SK-N-SH (cell line): Measurements from ENCODE around the gene LOX. TPM values are rescaled to one million over a fixed set of nuclear protein-coding genes. Genes with fewer than 3 reads are reported as not detected.
A peak's percentile ranks its signal among the peaks of the same experiment; 100 is the strongest.

Source experiments
- CTCF ChIA-PET: fragments of 300-600, 350-600 bp; formaldehyde crosslinking; extraction: SDS; loops from one replicate; lab custom pipeline; 2021; lab: Yijun Ruan, JAX
- POLR2A ChIA-PET: fragments of 350-600 bp; sonication (Branson Sonifier 250); formaldehyde crosslinking; extraction: SDS; loops from one replicate; lab custom pipeline; 2020; ENCODE audit warnings: antibody characterized with exemption, inconsistent platforms; lab: Yijun Ruan, JAX
- DNase-seq: peaks from one replicate; pipeline ENCODE4 v3.0.0; 2012
- H2AFZ ChIP-seq: fragments of 200-600 bp; sonication (generic); 2 replicates; pipeline ENCODE4 v1.8.1; 2016; ENCODE audit warnings: antibody characterized with exemption, mild to moderate bottlenecking, low read depth
- H3F3A ChIP-seq: fragments of 200-600 bp; sonication (generic); replicated peaks from 2 replicates; pipeline ENCODE3; 2016; ENCODE audit warnings: antibody characterized with exemption, mild to moderate bottlenecking; ENCODE audit not compliant: insufficient read depth
- H3K27ac ChIP-seq, 2 experiments: fragments of 200-500 bp in 1 of 2; fragments of 200-600 bp in 1 of 2; sonication (Bioruptor generic) in 1 of 2; sonication (generic), shearing (Covaris generic) in 1 of 2; 2 replicates each; pipeline versions ENCODE4 v1.5.1 to v1.6.1; 2014 to 2016; ENCODE audit warnings: low read depth in 2 of 2, inconsistent platforms in 1 of 2, low read length in 1 of 2, mild to moderate bottlenecking in 1 of 2, mixed read lengths in 1 of 2
- H3K27me3 ChIP-seq: fragments of 200-600 bp; sonication (generic), shearing (Covaris generic); 2 replicates; pipeline ENCODE4 v1.6.1; 2016; ENCODE audit warnings: mixed run types; ENCODE audit not compliant: insufficient read depth
- H3K36me3 ChIP-seq, 2 experiments: fragments of 200-500 bp in 1 of 2; fragments of 200-600 bp in 1 of 2; sonication (Bioruptor generic) in 1 of 2; sonication (generic) in 1 of 2; replicated peaks in 1 of 2; 2 replicates each; pipeline versions ENCODE3 to v1.5.1; 2014 to 2016; ENCODE audit warnings: low read length in 1 of 2, mild to moderate bottlenecking in 1 of 2; ENCODE audit not compliant: insufficient read depth in 2 of 2, control insufficient read depth in 1 of 2
- H3K4me1 ChIP-seq, 2 experiments: fragments of 200-500 bp in 1 of 2; fragments of 200-600 bp in 1 of 2; sonication (Bioruptor generic) in 1 of 2; sonication (generic), shearing (Covaris generic) in 1 of 2; 2 replicates each; pipeline versions ENCODE4 v1.5.1 to v1.6.1; 2014 to 2016; ENCODE audit warnings: low read depth in 1 of 2, low read length in 1 of 2, mixed run types in 1 of 2; ENCODE audit not compliant: insufficient read depth in 2 of 2, control insufficient read depth in 1 of 2
- H3K4me2 ChIP-seq: fragments of 200-600 bp; sonication (generic), shearing (Covaris generic); 2 replicates; pipeline ENCODE4 v1.6.1; 2017; ENCODE audit warnings: mixed run types
- H3K4me3 ChIP-seq, 2 experiments: fragments of 200-500 bp in 1 of 2; fragments of 200-600 bp in 1 of 2; sonication (Bioruptor generic) in 1 of 2; sonication (generic), shearing (Covaris generic) in 1 of 2; 2 replicates each; pipeline versions ENCODE4 v1.5.1 to v1.8.1; 2014 to 2016; ENCODE audit warnings: low read depth in 2 of 2, inconsistent platforms in 1 of 2, low read length in 1 of 2, mild to moderate bottlenecking in 1 of 2, mixed read lengths in 1 of 2, moderate library complexity in 1 of 2
- H3K79me2 ChIP-seq: fragments of 200-600 bp; sonication (generic); 2 replicates; pipeline ENCODE4 v1.8.1; 2017; ENCODE audit warnings: mild to moderate bottlenecking; ENCODE audit not compliant: insufficient read depth
- H3K9ac ChIP-seq: fragments of 200-600 bp; sonication (generic); 2 replicates; pipeline ENCODE4 v1.6.1; 2017; ENCODE audit warnings: mixed run types
- H3K9me2 ChIP-seq: fragments of 200-600 bp; sonication (generic); 2 replicates; pipeline ENCODE4 v1.6.1; 2017; ENCODE audit warnings: mixed run types
- H3K9me3 ChIP-seq: fragments of 200-600 bp; sonication (generic); 2 replicates; pipeline ENCODE4 v1.6.1; 2017; ENCODE audit warnings: mixed run types, mild to moderate bottlenecking, moderate library complexity
- H4K20me1 ChIP-seq: fragments of 200-600 bp; sonication (generic); 2 replicates; pipeline ENCODE4 v1.6.1; 2017; ENCODE audit warnings: mild to moderate bottlenecking, mixed run types; ENCODE audit not compliant: insufficient read depth
- CHD2 ChIP-seq: fragments of 150-350 bp; IDR thresholded peaks from 2 replicates; pipeline ENCODE4 v1.6.1; 2018; ENCODE audit warnings: low read length; ENCODE audit not compliant: partially characterized antibody
- EP300 ChIP-seq, 2 experiments: IDR thresholded peaks; 2 replicates each; pipeline versions ENCODE4 v1.4.0 to v1.6.1; 2012; ENCODE audit warnings: borderline replicate concordance in 1 of 2, low read depth in 1 of 2, low read length in 1 of 2
- EZH2phosphoT487 ChIP-seq: fragments of 200-600 bp; sonication (generic); IDR thresholded peaks from 2 replicates; pipeline ENCODE4 v1.6.1; 2017; ENCODE audit warnings: low read depth, mixed run types, mild to moderate bottlenecking, antibody characterized with exemption, moderate library complexity, borderline replicate concordance
- FOSL2 ChIP-seq: IDR thresholded peaks from 2 replicates; pipeline ENCODE4 v1.4.0; 2012; ENCODE audit warnings: low read depth, mild to moderate bottlenecking, moderate library complexity, borderline replicate concordance
- FOXM1 ChIP-seq: IDR thresholded peaks from 2 replicates; pipeline ENCODE4 v1.4.0; 2012; ENCODE audit warnings: low read depth, mild to moderate bottlenecking
- MEF2A ChIP-seq: IDR thresholded peaks from 2 replicates; pipeline ENCODE4 v1.4.0; 2012; ENCODE audit warnings: low read depth, borderline replicate concordance
- MXI1 ChIP-seq: IDR thresholded peaks from 2 replicates; pipeline ENCODE4 v1.6.1; 2012; ENCODE audit warnings: mild to moderate bottlenecking, low read depth, low read length, improper control_type of control experiment
- NFIC ChIP-seq: IDR thresholded peaks from 2 replicates; pipeline ENCODE4 v1.4.0; 2012; ENCODE audit warnings: borderline replicate concordance
- PBX3 ChIP-seq: IDR thresholded peaks from 2 replicates; pipeline ENCODE4; 2012
- POLR2AphosphoS5 ChIP-seq: IDR thresholded peaks from 2 replicates; pipeline ENCODE4 v1.6.1; 2012; ENCODE audit warnings: low read depth, low read length
- RAD21 ChIP-seq: IDR thresholded peaks from 2 replicates; pipeline ENCODE4 v1.6.1; 2012; ENCODE audit warnings: mild to moderate bottlenecking, low read length
- REST ChIP-seq: IDR thresholded peaks from 2 replicates; pipeline ENCODE4 v1.6.1; 2012; ENCODE audit warnings: mild to moderate bottlenecking, low read depth, low read length, moderate library complexity
- RXRA ChIP-seq: IDR thresholded peaks from 2 replicates; pipeline ENCODE4 v1.4.0; 2012; ENCODE audit warnings: low read depth, mild to moderate bottlenecking, borderline replicate concordance
- SMC3 ChIP-seq: IDR thresholded peaks from 2 replicates; pipeline ENCODE4 v1.6.1; 2012; ENCODE audit warnings: low read depth, low read length, improper control_type of control experiment
- TAF1 ChIP-seq: IDR thresholded peaks from 2 replicates; pipeline ENCODE4 v1.6.1; 2012; ENCODE audit warnings: low read depth, mild to moderate bottlenecking, low read length, moderate library complexity, borderline replicate concordance
- TCF12 ChIP-seq: IDR thresholded peaks from 2 replicates; pipeline ENCODE4 v1.4.0; 2012
- TEAD4 ChIP-seq: IDR thresholded peaks from 2 replicates; pipeline ENCODE4 v1.4.0; 2012; ENCODE audit warnings: mild to moderate bottlenecking, borderline replicate concordance; ENCODE audit not compliant: insufficient read depth
- USF2 ChIP-seq: fragments of 150-350 bp; IDR thresholded peaks from 2 replicates; pipeline ENCODE4 v1.6.1; 2017; ENCODE audit warnings: antibody characterized with exemption, low read length, low read depth, borderline replicate concordance
- YY1 ChIP-seq: IDR thresholded peaks from 2 replicates; pipeline ENCODE4 v1.4.0; 2012; ENCODE audit warnings: low read depth, mild to moderate bottlenecking
- WGBS: methylation state at CpG from one replicate; pipeline ENCODE4 v1.1.6; 2017; ENCODE audit warnings: low lambda C conversion rate; 5-methylcytosine and 5-hydroxymethylcytosine counted together
- polyA plus RNA-seq, 3 experiments: library from polyadenylated mRNA; depleted of rRNA; stranded (reverse); fragments of >200 nt; gene quantifications; 2 replicates each; pipeline ENCODE4 v1.2.3, GENCODE V29; 2012

LOX gene
- polyA plus RNA-seq, 1 of the 3 experiments (the other 2 are of a cell fraction) = 36.3 TPM

GRCh38 chr5:122073018-122073417 lies 5.0 kb downstream of the LOX start:
- peak overlapping the region in 1 of 2 experiments; percentile 14; a peak in 1 of 4 replicates for H3K4me3 ChIP-seq
- TF ChIP-seq CHD2 (no peak), MXI1 (no peak), TAF1 (no peak), SMC3 (no peak), EZH2phosphoT487 (no peak), YY1 (no peak), RXRA (no peak), FOSL2 (no peak), TEAD4 (no peak), FOXM1 (no peak), USF2 (no peak), POLR2AphosphoS5 (no peak)
- CTCF ChIA-PET = no interaction called here

GRCh38 chr5:122067390-122067789 lies 10.7 kb downstream of the LOX start:
- WGBS = 100% methylated on average over 1 of the region's 1 CpG
- peaks cover 22 to 65% of the 10 kb centered on the region in 2 experiments for H3K36me3 ChIP-seq
- H3K79me2 ChIP-seq = peaks cover 19% of the 10 kb centered on the region; the same call in 1 of the 2 replicates
- H3K4me1 ChIP-seq = peaks cover 4 to 5% of the 10 kb centered on the region in 2 experiments; a peak in 3 of 4 replicates
- no peaks in the 10 kb centered on the region for H3K9me3 ChIP-seq
- no peak overlapping the region for H3K4me3 ChIP-seq
- H3K4me2 ChIP-seq = no peak overlapping the region
- H3K27ac ChIP-seq = no peak overlapping the region; a peak in 1 of 4 replicates
- no peaks in the 10 kb centered on the region for H3K9me2 ChIP-seq
- ChIA-PET POLR2A (no interaction called here), CTCF (no interaction called here)
- no peak overlapping the region for H3K9ac ChIP-seq
- H4K20me1 ChIP-seq = no peaks in the 10 kb centered on the region
- H2AFZ ChIP-seq = no peak overlapping the region
- TF ChIP-seq TEAD4 (no peak), TCF12 (no peak), RAD21 (no peak), PBX3 (no peak), NFIC (no peak), TAF1 (no peak), REST (no peak), MEF2A (no peak), RXRA (no peak), EP300 (IDR thresholded peaks at IDR 0.05; ENCODE audit: borderline replicate concordance in 1 of 2, low read depth in 1 of 2, low read length in 1 of 2) (no peak)
- H3F3A ChIP-seq = peaks cover 25% of the 10 kb centered on the region
- DNase-seq = no peak
- H3K27me3 ChIP-seq = no peaks in the 10 kb centered on the region

More at GRCh38 chr5:122073018-122073417, 5.0 kb downstream of the LOX start:
- no peak for DNase-seq
- Histone ChIP-seq H3K79me2 (peaks cover 70% of the 10 kb centered on the region), H3K36me3 (peaks cover 19 to 58% of the 10 kb centered on the region in 2 experiments), H3K4me1 (peaks cover 10 to 15% of the 10 kb centered on the region in 2 experiments; a peak in 3 of 4 replicates), H3K4me2 (peak overlapping the region; percentile 88; the same call in 1 of the 2 replicates), H3K27ac (no peak overlapping the region), H3K9me3 (no peaks in the 10 kb centered on the region), H2AFZ (no peak overlapping the region), H3K27me3 (no peaks in the 10 kb centered on the region), H3K9me2 (no peaks in the 10 kb centered on the region), H3F3A (peaks cover 12% of the 10 kb centered on the region), H3K9ac (no peak overlapping the region), H4K20me1 (no peaks in the 10 kb centered on the region)
- 90% methylated on average over 2 of the region's 2 CpGs for WGBS
- POLR2A ChIA-PET = no interaction called here
